Mesenchymal stem cell (in vitro differentiated cells and primary cell): Measurements from ENCODE around the gene ABO. TPM values are rescaled to one million over a fixed set of nuclear protein-coding genes. Genes with fewer than 3 reads are reported as not detected.

Experiments
- DNase-seq: peaks from one replicate; pipeline ENCODE4 v3.0.0-alpha.2; 2013
- H2AFZ ChIP-seq: one replicate; pipeline ENCODE4 v1.6.1; 2013; ENCODE audit warnings: low read depth, mild to moderate bottlenecking, control low read depth, inconsistent platforms, low read length, moderate library complexity
- H2AK5ac ChIP-seq: 2 replicates; pipeline ENCODE4 v1.6.1; 2013; ENCODE audit warnings: low read length, moderate library complexity, mild to moderate bottlenecking, inconsistent platforms; ENCODE audit not compliant: severe bottlenecking
- H2BK120ac ChIP-seq: one replicate; pipeline ENCODE4 v1.6.1; 2013; ENCODE audit warnings: low read depth, mild to moderate bottlenecking, inconsistent platforms, low read length, moderate library complexity
- H2BK12ac ChIP-seq, 2 experiments: one replicate each; pipeline ENCODE4 v1.6.1; 2013; ENCODE audit warnings: inconsistent platforms in 2 of 2, low read length in 2 of 2, mild to moderate bottlenecking in 2 of 2, moderate library complexity in 2 of 2, control low read depth in 1 of 2
- H2BK15ac ChIP-seq: one replicate; pipeline ENCODE4 v1.6.1; 2013; ENCODE audit warnings: mild to moderate bottlenecking, low read depth, inconsistent platforms; ENCODE audit not compliant: poor library complexity, severe bottlenecking
- H2BK5ac ChIP-seq: 2 replicates; pipeline ENCODE4 v1.6.1; 2013; ENCODE audit warnings: low read depth, mild to moderate bottlenecking, low read length, control low read depth, inconsistent platforms; ENCODE audit not compliant: poor library complexity, severe bottlenecking
- H3K14ac ChIP-seq, 2 experiments: one replicate each; pipeline ENCODE4 v1.6.1; 2013; ENCODE audit warnings: inconsistent platforms in 2 of 2, low read length in 2 of 2, control low read depth in 1 of 2, mild to moderate bottlenecking in 1 of 2, moderate library complexity in 1 of 2
- H3K18ac ChIP-seq, 2 experiments: one replicate each; pipeline ENCODE4 v1.6.1; 2013; ENCODE audit warnings: inconsistent platforms in 2 of 2, low read length in 2 of 2, control low read depth in 1 of 2, low read depth in 1 of 2, mild to moderate bottlenecking in 1 of 2
- H3K23ac ChIP-seq, 2 experiments: one replicate each; pipeline ENCODE4 v1.6.1; 2013; ENCODE audit warnings: inconsistent platforms in 2 of 2, low read length in 2 of 2, mild to moderate bottlenecking in 2 of 2, moderate library complexity in 2 of 2, control low read depth in 1 of 2
- H3K27ac ChIP-seq: 2 replicates; pipeline ENCODE4 v1.5.1; 2013; ENCODE audit warnings: mild to moderate bottlenecking, moderate library complexity, low read length, control low read depth, inconsistent platforms; ENCODE audit not compliant: poor library complexity, severe bottlenecking
- H3K27me3 ChIP-seq, 2 experiments: 2 replicates each; pipeline versions ENCODE4 v1.6.1 to v1.7.0; 2013; ENCODE audit warnings: low read length in 2 of 2, mild to moderate bottlenecking in 2 of 2, moderate library complexity in 2 of 2, control low read depth in 1 of 2, inconsistent platforms in 1 of 2; ENCODE audit not compliant: control insufficient read depth in 1 of 2, insufficient read depth in 1 of 2
- H3K36me3 ChIP-seq, 2 experiments: 2 replicates each; pipeline versions ENCODE4 v1.6.1 to v1.7.0; 2013; ENCODE audit warnings: low read length in 2 of 2, control low read depth in 1 of 2, inconsistent platforms in 1 of 2, low read depth in 1 of 2, mild to moderate bottlenecking in 1 of 2; ENCODE audit not compliant: insufficient read depth in 2 of 2, control insufficient read depth in 1 of 2
- H3K4ac ChIP-seq, 2 experiments: one replicate each; pipeline ENCODE4 v1.6.1; 2013; ENCODE audit warnings: inconsistent platforms in 2 of 2, low read length in 2 of 2, mild to moderate bottlenecking in 2 of 2, moderate library complexity in 2 of 2, control low read depth in 1 of 2, low read depth in 1 of 2
- H3K4me1 ChIP-seq: 2 replicates; pipeline ENCODE4 v1.6.1; 2013; ENCODE audit warnings: low read depth, low read length, control low read depth; ENCODE audit not compliant: control insufficient read depth, insufficient read depth
- H3K4me2 ChIP-seq: 2 replicates; pipeline ENCODE4 v1.6.1; 2013; ENCODE audit warnings: low read length, mild to moderate bottlenecking, inconsistent platforms; ENCODE audit not compliant: poor library complexity, severe bottlenecking
- H3K4me3 ChIP-seq, 2 experiments: 2 replicates each; pipeline versions ENCODE4 v1.5.1 to v1.7.0; 2013; ENCODE audit warnings: low read length in 2 of 2, mild to moderate bottlenecking in 2 of 2, control low read depth in 1 of 2, low read depth in 1 of 2; ENCODE audit not compliant: insufficient read depth in 1 of 2
- H3K79me1 ChIP-seq: replicated peaks from 2 replicates; pipeline ENCODE4 v1.6.1; 2013; ENCODE audit warnings: mild to moderate bottlenecking, control low read depth, low read length, inconsistent platforms; ENCODE audit not compliant: poor library complexity, severe bottlenecking
- H3K9ac ChIP-seq: 2 replicates; pipeline ENCODE4 v1.7.0; 2013; ENCODE audit warnings: mild to moderate bottlenecking, low read length, moderate library complexity
- H3K9me3 ChIP-seq: 2 replicates; pipeline ENCODE4 v1.7.0; 2013; ENCODE audit warnings: mild to moderate bottlenecking, low read length; ENCODE audit not compliant: control insufficient read depth
- H4K8ac ChIP-seq: one replicate; pipeline ENCODE4 v1.6.1; 2013; ENCODE audit warnings: inconsistent platforms, mild to moderate bottlenecking, low read length, moderate library complexity
- H4K91ac ChIP-seq: one replicate; pipeline ENCODE4 v1.6.1; 2013; ENCODE audit warnings: mild to moderate bottlenecking, low read length, inconsistent platforms
- WGBS: methylation state at CpG from one replicate; pipeline ENCODE4 v1.1.7; 2013; ENCODE audit warnings: mixed read lengths; 5-methylcytosine and 5-hydroxymethylcytosine counted together
- polyA plus RNA-seq, 2 experiments: library from polyadenylated mRNA; stranded (reverse); fragments of 200-250 nt; gene quantifications; one replicate each; pipeline ENCODE4 v1.2.3, GENCODE V29; 2013

ABO gene
- polyA plus RNA-seq (2013, experiment 1 of 2): not detected
- polyA plus RNA-seq (2013, experiment 2 of 2): not detected

DNA sequence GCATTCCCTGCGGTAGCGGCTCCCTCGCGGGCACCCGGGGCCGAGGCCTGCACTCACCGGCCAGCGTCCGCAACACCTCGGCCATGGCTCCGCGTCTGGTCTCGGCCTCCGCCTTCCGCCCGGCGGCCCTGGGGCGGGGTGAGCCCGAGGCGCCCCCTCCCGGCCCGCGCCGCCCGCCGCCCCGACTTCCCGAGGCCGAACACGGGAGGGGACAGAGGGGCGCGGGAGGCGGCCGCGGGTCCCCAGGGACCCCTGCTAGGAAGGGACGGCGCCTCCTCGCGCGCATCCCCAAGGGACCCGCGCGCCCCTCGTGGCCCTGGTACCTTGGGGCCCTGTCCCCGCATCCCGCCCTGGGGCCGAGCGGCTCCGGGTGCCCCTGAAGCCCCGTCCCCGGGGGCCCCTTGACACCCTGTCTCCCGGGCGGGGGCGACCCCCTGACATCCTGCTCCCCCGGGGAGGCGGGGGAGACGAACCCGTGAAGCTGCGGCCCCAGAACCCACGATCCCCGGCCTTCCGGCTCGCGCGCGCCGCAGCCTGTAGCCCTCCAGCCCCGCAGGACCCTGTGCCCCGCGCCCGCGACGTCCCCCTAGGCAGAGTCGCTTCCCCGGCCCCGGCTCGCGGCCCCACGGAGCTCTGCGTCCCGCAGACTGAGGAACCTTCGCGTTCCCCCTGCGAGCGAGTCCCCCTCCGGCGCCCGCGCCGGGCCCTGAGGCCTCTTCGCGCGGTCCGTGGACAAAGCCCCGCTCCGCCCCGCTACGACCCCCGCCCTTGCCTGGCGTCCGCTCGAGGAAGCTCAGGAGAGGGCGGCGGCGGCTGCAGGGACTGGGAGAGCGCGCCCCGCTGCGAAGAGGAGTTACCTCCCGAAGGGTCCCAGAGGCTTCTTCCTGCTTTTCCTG lies at the start of gene ABO:
TSS of gene ABO (minus strand) at position 97 of the 896 bp plus-strand sequence.
- H2AFZ ChIP-seq: no peak within 1 kb of the TSS
- H3K27ac ChIP-seq: no peak within 1 kb of the TSS
- WGBS: 5% methylated on average over 85 of the region's 110 CpGs

DNA sequence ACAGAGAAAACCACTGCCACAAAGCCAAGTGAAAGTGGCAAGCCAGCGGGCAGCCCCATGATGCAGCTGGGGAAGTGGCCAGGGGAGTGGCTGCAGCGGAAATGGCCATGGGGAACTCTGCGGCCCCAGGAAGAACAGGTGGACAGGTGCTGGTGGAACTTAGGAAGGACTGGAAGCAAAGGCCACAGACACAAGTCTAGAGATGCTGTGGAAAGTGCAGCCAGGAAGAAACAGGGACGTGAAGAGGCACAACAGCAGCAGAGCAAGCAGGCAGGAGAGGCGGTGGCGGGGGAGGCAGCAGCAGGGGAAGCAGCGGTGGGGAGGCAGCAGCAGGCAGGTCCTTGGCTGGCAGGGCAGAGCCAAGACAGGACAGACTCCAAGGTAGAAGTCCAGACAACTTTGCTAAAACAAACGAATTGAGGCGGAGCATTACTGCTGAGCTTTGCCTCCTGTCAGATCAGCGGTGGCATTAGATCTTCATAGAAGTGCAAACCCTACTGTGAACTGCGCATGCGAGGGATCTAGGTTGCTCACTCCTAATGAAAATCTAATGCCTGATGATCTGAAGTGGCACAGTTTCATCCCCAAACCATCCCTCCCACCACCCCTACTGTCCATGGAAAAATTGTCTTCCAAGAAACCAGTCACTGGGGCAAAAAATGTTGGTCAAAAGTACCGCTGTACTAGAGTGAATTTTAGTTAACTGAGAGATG lies 49.1 kb upstream of the ABO start:
- Histone ChIP-seq H3K36me3 (peaks cover 2 to 6% of the 10 kb centered on the region in 2 experiments), H4K8ac (no peak overlapping the region), H2AK5ac (no peak overlapping the region), H3K9me3 (peaks cover 4% of the 10 kb centered on the region), H2BK5ac (no peak overlapping the region), H3K18ac (no peak overlapping the region), H2AFZ (no peak overlapping the region), H2BK120ac (no peak overlapping the region), H3K27ac (no peak overlapping the region), H3K9ac (no peak overlapping the region), H3K4me2 (no peak overlapping the region), H3K23ac (no peak overlapping the region), H3K79me1 (no peaks in the 10 kb centered on the region), H2BK15ac (no peak overlapping the region), H4K91ac (peak overlapping the region; percentile 48), H3K4me1 (no peaks in the 10 kb centered on the region), H3K14ac (no peak overlapping the region), H2BK12ac (no peak overlapping the region), H3K4me3 (no peak overlapping the region), H3K4ac (no peak overlapping the region), H3K27me3 (peaks cover 8 to 15% of the 10 kb centered on the region in 2 experiments)
- no peak for DNase-seq
- 85% methylated on average over 13 of the region's 13 CpGs for WGBS

More for the DNA sequence above, at the start of gene ABO:
- H2BK120ac ChIP-seq: no peak within 1 kb of the TSS
- H3K9me3 ChIP-seq: no peaks in the 10 kb centered on the region
- H3K79me1 ChIP-seq: no peaks in the 10 kb centered on the region
- H2BK5ac ChIP-seq: no peak within 1 kb of the TSS
- H3K4me3 ChIP-seq: no peak within 1 kb of the TSS
- H3K4me2 ChIP-seq: no peak within 1 kb of the TSS
- no peak within 1 kb of the TSS for H2AK5ac ChIP-seq
- no peak for DNase-seq
- H2BK12ac ChIP-seq: no peak within 1 kb of the TSS
- H3K4me1 ChIP-seq: peaks cover 8% of the 10 kb centered on the region
- H4K91ac ChIP-seq: no peak within 1 kb of the TSS
- H3K18ac ChIP-seq: no peak within 1 kb of the TSS
- H4K8ac ChIP-seq: no peak within 1 kb of the TSS
- no peak within 1 kb of the TSS for H3K9ac ChIP-seq
- H3K4ac ChIP-seq: no peak within 1 kb of the TSS
- H3K27me3 ChIP-seq: peaks cover 50 to 81% of the 10 kb centered on the region in 2 experiments
- no peak within 1 kb of the TSS for H3K23ac ChIP-seq
- H3K36me3 ChIP-seq: no peaks in the 10 kb centered on the region
- no peak within 1 kb of the TSS for H2BK15ac ChIP-seq
- H3K14ac ChIP-seq: peak within 1 kb of the TSS in 1 of 2 experiments; percentile 28

DNA sequence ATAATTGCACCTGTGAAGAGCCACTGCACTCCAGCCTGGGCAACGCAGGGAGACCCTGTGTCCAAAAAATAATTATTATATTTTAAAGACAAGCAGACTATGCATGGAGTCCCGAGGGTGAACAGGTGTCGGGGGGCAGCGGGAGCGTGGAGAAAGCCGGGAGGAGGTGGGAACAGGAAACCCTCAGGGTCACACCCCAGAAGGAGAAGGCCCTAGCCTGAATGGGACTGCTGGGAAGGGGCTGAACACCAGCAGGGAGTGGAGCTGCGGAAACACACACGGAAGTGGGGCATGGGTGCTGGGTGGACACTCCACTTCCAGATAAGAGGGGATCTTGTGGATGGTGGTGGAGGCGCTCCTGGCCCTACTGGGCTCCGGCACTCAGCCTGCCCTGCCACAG lies 48.2 kb upstream of the ABO start:
- no peak overlapping the region for H3K9ac ChIP-seq
- H3K18ac ChIP-seq: no peak overlapping the region
- H3K4ac ChIP-seq: no peak overlapping the region
- H2BK5ac ChIP-seq: no peak overlapping the region
- H3K4me3 ChIP-seq: no peak overlapping the region
- DNase-seq: no peak
- peaks cover 8 to 15% of the 10 kb centered on the region in 2 experiments for H3K27me3 ChIP-seq
- H4K91ac ChIP-seq: no peak overlapping the region
- no peak overlapping the region for H2BK15ac ChIP-seq
- no peaks in the 10 kb centered on the region for H3K4me1 ChIP-seq
- peaks cover 2 to 3% of the 10 kb centered on the region in 2 experiments for H3K36me3 ChIP-seq
- H3K23ac ChIP-seq: no peak overlapping the region
- no peak overlapping the region for H3K14ac ChIP-seq
- no peak overlapping the region for H2BK12ac ChIP-seq
- H2AFZ ChIP-seq: no peak overlapping the region
- H3K4me2 ChIP-seq: no peak overlapping the region
- H4K8ac ChIP-seq: no peak overlapping the region
- no peak overlapping the region for H2AK5ac ChIP-seq
- no peak overlapping the region for H2BK120ac ChIP-seq
- no peaks in the 10 kb centered on the region for H3K79me1 ChIP-seq
- 94% methylated on average over 9 of the region's 10 CpGs for WGBS
- H3K27ac ChIP-seq: no peak overlapping the region
- H3K9me3 ChIP-seq: peaks cover 4% of the 10 kb centered on the region

DNA sequence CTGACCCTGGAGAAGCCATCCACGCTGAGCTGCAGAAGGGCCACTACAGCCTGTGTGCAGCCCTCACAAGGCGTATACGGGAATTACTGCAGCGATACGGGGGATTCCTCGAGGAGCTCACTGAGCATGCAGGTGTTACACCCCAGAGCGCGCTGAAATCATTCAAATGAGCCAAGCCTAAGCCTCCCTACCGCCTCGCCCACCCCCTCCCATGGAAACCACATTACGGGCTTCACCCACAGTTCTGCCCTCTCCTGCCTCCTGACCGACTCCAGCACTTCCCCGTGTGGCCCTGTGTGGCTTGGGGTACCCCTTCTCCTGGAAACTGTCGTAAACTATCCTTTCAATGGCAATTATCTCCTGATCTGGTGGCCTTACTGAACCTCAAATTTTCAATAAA lies 47.7 kb upstream of the ABO start:
- Histone ChIP-seq H3K36me3 (peaks cover under 1 to 2% of the 10 kb centered on the region in 2 experiments), H3K4ac (no peak overlapping the region), H2BK120ac (no peak overlapping the region), H3K4me2 (no peak overlapping the region), H3K23ac (no peak overlapping the region), H4K91ac (no peak overlapping the region), H2AFZ (no peak overlapping the region), H2BK12ac (no peak overlapping the region), H3K27me3 (peaks cover 8 to 15% of the 10 kb centered on the region in 2 experiments), H3K27ac (no peak overlapping the region), H2BK15ac (no peak overlapping the region), H3K18ac (no peak overlapping the region), H3K14ac (no peak overlapping the region), H3K9me3 (peaks cover 4% of the 10 kb centered on the region), H2AK5ac (no peak overlapping the region), H3K79me1 (no peaks in the 10 kb centered on the region), H3K4me3 (no peak overlapping the region), H3K4me1 (no peaks in the 10 kb centered on the region), H3K9ac (no peak overlapping the region), H2BK5ac (no peak overlapping the region), H4K8ac (no peak overlapping the region)
- no peak for DNase-seq
- WGBS: 86% methylated on average over 13 of the region's 14 CpGs
